OCI-M1 (cell line): Measurements from ENCODE around the gene PRSS22.
A peak's percentile ranks its signal among the peaks of the same experiment; 100 is the strongest.

ENCODE experiments used
- DNase-seq: peaks from one replicate; lab custom pipeline; 2025; lab: John Stamatoyannopoulos, UW

Gene PRSS22, protein sequence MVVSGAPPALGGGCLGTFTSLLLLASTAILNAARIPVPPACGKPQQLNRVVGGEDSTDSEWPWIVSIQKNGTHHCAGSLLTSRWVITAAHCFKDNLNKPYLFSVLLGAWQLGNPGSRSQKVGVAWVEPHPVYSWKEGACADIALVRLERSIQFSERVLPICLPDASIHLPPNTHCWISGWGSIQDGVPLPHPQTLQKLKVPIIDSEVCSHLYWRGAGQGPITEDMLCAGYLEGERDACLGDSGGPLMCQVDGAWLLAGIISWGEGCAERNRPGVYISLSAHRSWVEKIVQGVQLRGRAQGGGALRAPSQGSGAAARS

DNA sequence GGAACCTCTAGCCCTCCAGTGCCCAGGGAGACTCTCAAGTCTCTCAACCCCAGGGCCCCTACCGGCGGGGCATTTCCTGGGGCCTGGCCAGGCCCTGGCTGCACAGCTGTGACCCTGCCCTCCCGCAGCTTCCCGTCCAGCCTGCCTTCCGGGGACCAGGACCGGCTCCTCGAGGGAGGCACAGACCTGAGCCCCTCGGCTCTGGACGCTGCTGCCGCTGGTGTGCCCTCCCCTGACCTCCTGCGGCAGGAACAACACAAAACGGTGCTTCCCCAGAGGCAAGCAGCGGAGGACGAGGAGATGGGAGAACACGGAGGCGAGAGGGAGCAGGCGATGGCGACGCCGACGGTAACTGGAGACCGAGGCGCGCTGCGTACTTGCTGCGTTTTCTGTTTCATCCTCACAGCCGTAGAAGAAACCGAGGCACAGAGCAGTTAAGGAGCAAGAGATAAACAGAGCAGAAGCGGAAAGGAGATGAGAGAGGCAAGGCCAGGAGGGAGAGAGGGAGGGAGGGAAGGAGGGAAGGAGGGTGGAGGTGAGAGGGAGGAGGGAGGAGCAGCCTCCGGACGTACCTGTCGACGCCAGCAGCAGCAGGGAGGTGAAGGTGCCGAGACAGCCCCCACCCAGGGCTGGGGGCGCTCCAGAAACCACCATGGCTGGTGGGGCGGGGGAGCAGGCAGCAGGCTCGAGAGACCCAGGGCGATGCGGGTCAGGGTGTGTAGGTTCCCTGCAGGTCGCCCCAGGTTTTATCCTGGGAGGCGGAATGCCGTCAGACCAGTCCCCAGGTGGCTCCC lies at the start of gene PRSS22:
TSS of gene PRSS22 (minus strand) at position 720 of the 794 bp plus-strand sequence. CDS start at position 654, 66 bp downstream.
- peak; percentile 5 for DNase-seq

DNA sequence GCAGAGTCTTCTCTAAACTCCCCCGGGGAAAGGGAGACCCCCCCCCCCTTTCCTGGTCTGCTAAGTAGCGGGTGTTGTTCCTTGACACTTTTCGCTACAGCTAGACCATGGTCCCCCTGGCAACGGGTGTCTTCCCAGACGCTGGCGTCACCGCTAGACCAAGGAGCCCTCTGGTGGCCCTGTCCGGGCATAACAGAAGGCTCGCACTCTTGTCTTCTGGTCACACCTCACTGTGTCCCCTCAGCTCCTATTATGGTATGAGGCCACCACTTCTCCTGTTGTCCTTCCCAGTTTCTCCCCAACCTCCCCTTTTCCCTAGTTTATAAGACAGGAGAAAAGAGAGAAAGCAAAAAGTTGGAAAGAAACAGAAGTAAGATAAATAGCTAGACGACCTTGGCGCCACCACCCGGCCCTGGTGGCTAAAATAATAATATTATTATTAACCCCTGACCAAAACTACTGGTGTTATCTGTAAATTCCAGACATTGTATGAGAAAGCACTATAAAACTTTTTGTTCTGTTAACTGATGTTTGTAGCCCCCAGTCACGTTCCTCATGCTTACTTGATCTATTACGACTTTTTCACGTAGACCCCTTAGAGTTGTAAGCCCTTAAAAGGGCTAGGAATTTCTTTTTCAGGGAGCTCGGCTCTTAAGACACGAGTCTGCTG lies 49.2 kb upstream of the PRSS22 start:
- DNase-seq = peak; percentile 70

DNA sequence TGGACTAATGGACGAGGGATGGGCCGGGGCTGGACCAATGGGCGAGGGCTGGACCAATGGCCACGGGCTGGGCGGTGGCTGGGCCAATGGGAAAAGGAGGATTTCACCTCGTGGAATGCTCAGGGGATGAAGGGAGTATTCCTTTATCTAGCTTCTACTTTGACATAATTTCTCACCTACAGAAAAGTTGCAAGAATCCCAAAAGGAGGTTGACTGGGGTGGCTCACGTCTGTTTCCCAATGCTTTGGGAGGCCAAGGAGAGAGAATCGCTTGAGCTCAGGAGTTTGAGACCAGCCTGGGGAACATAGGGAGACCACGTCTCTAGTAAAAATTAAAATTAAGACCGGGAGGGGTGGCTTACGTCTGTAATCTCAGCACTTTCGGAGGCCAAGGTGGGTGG lies 48.0 kb upstream of the PRSS22 start:
- DNase-seq = no peak

DNA sequence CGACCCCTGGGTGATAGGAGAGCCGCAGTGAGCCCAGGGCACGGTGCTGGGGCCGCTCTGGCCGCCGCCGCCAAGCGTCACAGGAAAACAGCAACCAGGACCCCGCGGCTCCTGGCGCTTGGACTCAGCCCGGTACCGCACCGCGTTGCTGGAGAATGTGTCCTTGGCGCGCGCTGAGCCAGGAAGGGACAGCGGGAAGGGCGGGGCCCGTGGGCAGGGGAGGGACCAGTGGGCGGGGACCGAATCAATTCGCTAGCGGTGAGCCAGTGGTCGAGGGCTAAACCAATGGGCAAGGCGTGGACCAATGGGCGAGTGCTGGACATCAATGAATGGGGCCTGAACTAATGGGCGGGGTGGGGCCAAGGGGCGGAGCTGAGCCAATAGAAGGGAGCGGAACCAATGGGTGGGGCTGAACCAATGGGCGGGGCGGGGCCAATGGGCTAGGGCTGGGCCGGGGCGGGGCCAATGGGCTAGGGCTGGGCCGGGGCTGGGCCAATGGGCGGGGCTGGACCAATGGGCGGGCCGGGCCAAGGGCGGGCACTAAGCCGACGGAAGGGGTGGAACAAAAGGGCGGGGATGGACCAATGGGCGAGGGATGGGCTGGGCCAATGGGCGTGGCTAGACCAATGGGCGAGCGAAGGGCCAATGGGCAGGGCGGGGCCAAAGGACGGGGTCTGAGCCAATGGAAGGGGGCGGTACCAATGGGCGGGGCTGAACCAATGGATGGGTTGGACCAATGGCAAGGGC lies 47.4 kb upstream of the PRSS22 start:
- peak; percentile 99 for DNase-seq

DNA sequence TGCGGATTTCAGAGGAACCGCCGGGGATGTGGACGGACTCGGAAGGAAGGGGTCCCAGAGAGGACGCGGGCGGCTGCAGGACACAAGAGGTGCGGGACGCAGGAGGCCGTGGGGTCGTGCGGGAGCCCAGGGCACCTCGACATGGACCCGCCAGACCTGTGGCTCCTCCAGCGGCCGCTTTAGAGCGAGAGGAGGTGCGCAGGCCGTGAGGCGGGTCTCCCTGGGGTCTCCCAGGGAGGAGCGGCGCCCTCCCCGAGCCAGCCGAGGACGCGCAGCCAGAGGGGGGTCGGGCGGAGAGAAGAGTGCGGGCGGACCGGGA lies 46.9 kb upstream of the PRSS22 start:
- DNase-seq = no peak

DNA sequence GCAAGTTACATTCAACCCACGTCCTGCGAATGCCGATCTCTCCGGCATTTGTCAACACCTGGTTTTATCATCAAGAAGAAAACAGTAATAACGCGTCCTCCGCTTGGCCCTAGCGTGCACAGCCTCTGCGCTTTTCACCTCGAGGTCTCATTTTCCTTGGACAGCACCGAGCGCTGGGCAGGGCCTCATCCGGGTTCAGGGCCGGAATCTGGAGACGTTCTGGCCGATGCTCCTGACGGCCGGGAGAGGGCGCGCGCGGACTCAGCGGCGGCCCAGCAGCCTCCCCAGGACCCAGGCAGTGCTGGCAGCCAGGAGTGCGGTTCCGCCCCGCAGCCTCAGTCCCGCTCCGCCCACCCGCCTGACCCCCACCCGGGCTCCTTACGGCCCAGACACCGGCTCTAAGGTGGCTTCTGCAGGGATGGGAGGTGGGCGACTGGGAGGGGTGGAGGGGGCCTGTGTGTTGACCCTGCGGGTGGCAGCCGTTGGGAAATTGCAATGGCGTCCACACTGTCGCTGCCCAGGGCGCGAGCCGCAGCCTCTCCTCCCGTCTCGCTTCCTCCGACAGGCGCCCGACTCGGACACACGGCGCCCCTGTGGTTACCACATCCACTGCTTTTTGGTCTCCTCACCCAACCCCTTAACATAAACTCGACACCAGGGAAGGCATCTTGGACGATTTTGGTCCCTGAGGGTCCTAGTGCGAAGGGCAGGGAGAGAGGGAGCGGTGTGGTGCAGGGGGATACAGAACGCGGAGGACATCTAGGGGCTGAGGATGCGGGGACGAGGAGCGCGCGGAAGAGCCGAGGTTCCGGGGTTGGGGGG lies 46.3 kb upstream of the PRSS22 start:
- DNase-seq = peak; percentile 93

DNA sequence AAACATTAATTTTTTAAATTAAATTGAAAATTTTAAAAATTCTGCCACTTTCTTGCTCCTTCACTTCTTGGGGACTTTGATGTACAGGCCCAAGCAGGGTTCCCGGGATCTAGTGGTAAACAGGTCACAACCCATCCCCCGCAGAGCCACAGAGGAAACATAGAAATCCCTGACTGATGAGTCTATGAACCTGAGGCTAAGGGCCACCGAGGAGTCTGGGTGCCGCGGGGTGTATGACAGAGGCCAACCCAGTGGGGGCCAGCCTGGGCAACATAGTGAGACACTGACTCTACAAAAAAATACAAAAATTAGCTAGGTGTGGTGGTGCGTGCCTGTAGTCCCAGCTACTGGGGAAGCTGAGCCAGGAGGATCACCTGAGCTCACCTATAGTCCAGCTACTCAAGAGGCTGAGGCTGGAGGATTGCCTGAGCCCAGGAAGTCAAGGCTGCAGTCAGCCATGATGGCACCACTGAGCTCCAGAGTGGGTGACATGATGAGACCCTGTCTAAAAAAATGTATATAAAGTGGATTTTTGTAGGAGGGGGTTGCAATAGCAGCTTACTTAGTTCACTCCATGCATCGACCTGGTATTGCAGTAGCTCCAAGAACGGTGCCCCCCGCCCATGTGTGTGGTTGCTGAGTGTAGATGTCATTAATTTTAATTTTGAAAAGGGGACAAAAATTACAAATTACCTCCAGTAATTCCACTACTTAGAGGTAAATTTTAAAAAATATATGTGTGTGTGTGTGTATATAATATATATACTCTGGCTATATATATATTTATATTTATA lies 44.6 kb upstream of the PRSS22 start:
- no peak for DNase-seq

DNA sequence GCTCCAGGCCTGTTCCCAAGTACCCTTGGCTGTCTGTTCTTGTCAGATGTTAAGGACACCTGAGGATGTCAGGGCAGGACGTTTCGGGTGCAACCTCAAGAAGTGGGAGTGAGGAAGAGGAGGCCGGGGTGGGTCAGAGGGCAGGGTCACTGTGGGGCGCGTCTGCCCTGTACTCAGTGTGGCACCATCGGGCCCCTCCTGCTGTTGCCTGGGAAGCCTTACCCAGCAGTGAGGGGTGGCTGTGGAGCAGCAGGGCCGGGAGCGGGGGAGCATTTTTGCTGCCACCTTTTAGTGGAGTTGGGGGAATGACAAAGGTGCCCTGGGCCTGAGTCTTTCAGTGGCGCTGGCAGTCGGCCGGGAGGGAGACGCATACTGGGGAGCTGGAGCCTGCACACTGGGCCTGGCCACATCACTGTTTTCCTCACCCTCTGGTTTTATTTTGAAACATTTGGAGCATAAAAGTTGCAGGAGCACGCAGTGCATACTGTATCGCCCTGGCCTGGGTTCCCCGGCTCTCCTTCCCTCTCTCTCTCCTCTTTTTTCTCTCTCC lies 42.6 kb upstream of the PRSS22 start:
- no peak for DNase-seq

DNA sequence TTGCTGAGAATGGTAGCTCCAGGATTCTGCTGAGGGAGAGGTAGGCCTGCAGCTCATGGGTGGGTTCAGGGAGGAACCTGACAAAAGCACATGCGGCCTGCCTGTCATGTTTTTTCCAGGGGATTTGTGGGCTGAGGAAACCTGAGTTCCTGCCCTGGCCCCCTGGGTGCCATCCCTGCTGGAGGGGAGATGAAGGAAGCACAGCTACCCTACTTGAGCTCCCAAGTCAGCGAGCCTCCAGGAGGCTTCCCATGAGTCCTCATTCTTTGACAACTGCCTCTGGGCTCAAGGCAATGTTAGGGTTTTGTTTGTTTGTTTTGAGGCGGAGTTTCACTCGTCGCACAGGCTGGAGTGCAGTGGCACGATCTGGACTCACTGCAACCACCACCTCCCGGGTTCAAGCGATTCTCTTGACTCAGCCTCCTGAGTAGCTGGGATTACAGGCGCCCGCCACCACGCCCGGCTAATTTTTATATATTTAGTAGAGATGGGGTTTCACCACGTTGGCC lies 41.6 kb upstream of the PRSS22 start:
- DNase-seq = no peak

DNA sequence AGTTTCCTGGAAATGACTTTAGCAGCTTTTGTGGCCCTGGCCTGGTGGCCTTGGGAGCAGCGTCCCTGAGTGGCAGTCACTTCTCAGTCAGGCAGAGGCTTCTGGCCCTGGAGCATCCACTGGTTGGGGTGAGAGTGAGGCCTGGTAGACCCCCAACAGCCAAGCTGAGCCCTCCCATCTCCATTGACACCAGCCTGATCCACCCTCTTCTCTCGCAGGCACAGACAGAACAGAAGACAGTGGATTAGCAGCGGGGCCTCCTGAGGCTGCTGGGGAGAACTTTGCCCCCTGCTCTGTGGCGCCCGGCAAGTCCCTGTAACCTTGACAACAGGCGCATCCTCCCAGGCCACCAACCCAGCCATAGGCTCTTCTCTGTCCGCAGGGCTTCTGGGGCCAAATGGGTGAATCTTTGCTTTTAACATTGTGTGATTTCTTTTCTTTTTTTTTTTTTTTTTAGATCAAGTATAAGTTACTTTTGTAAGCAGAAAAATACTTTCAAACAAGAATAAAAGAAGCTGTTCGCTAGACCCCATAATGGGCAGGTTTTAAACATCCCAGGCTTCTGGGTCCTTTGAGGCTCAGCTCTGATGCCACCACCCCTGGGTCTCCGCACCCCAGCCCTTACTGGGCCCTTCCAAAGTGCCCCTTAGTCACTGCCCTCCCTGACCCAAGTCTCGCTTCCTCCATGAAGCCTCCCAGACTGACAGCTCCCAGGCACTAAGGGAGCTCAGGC lies 41.0 kb upstream of the PRSS22 start:
- DNase-seq = no peak

DNA sequence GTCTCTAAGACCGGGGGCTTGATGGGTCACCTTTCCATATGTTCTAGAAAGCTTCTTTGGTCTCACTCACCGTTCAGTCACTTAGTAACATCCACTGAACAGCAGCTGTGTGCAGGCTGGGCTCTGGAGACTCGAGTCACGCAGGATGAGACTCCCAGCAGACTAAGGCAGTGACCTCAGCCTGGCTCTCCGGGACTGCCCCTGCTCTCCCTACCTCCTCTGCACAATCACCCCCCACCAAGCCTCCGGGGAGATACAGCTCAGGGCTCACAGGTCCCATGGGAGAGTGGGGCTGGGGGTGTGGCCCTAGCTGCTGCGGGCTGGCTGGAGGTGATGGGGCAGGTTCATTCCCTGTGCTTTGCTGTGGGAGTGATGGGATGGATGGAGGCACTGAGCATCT lies 39.1 kb upstream of the PRSS22 start:
- DNase-seq = no peak

DNA sequence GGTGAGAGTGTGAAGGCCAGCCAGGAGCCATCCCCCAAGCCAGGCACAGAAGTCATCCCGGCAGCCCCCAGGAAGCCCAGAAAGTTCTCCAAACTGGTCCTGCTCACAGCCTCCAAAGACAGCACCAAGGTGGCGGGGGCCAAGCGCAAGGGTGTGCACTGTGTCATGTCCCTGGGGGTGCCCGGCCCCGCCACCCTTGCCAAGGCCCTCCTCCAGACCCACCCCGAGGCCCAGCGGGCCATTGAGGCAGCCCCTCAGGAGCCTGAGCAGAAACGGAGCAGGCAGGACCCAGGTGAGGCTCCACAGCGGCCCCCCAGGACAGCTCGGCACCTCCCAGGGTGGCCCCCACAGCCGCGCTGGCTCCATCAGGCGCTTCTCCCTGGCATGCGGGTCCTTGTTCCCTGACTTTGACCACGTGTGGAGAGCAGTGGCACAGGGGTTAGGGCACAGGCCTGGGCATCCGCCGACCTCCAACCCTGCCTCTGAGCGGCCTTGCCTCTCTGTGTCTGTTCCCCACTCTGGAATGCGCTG lies 38.6 kb upstream of the PRSS22 start:
- DNase-seq = no peak

DNA sequence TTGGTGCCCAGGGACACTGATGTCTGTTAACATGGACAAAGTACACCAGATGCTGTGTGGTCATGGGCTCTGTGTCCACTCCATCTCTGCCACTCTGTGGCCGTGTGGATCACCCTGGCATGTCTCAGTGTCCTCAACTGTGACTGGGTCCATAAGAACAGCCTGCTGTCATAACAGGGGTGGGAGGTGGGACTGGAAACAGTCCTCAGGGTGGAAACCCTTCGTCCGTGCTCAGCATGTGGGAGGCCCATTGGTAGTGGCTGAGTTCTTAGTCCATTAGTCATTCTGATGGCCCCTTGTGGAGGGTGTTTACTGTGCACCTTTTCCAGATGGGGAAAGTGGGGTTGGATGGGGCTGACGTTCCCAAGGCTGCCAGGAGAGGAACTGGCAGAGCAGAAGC lies 37.8 kb upstream of the PRSS22 start:
- no peak for DNase-seq

DNA sequence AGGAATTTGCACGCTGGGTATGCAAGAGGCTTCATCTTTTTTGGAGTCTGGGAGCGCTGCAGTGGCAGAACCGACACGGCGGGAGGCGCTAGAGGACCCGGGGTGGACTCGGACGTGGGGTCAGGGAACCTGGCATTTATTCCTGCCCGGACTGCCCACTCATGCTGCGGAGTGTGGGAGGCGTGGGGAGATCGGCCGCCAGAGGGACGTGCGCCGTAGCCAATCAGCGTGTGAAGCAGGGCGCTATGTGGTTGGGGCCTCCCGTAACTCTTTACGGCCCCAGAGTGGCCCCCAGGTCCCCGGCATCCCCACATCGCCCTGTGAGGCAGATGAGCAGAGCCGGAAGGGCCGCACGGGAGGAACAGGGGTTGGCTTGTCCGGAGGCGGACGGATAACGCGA lies 36.3 kb upstream of the PRSS22 start:
- no peak for DNase-seq

DNA sequence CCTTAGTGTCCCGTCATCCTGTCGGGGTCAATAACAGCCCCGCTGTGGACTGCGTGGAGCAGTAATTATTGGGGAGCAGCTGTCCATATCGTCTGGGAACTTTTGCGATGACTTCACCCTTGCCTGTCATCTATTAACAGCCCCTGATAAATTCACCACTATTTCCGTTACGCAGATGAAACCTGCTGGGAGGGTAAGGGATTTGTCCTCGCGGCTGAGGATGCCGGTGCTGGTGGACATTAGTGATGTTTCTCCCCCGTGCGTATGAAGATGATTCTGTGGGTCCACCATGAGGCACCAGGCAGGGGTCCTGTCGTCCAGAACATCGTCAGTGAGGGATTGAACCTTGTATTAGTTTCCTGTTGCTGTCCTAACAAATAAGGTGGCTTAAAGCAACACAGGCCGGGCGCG lies 26.1 kb upstream of the PRSS22 start:
- no peak for DNase-seq

DNA sequence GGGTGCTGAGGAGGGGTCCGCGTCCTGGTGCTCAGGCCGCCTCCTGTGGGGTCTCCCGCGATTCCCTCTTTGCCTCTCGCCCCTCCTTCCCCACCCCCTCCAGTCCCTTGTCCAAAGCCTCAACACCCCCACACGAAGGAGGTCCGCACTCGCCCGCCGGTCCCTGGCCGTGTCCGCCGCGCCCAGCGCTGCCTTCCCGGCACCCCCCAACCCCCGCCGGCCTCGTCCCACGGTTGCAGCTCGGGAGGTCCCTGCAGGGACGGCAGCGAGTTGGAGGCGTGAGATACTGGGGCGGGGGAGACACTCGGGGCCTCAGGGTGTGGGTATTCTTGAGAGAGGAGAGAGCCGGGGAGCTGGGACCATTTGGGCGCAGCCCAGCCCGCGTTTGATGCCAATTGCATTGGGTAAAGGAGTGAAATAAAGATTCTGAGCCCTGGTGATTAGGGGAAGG lies 25.5 kb upstream of the PRSS22 start:
- peak; percentile 40 for DNase-seq

DNA sequence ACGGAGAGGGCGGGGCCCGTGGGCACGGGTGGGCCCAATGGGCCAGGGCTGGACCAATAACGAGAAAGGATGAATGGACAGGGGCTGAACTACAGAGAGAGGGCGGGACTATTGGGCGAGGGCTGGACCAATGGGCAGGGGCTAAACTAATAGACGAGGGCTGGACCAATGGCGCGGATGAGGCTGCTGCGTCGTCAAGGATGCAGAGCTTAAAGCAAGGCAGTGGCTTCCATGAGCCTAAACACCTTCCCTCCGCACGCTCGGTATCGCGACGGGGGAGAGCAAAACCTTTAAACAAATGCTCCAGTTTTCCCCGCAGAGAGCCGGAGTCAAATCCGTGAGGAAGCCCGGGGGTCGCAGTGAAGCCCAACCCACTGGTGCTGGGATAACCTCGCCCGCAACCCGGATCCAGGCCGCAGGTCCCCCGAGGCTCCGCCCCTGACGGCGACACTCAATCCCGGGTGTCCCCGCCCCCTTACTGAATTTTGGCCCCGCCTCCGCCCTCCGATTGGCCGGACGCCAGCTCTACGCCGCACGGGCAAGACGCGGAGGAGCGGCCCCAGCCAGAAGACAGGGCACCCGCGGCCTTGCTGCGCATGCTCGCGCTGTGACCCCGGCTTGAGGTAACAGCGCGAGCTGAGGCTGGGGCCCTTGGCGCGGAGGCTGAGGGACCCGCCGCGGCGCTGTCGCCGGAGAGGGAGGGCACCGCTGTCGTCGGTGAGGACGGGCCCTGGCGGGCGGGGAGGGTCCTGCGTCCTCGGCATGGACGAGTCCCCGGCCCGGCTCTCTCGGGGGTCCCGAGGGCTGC lies 24.9 kb upstream of the PRSS22 start, which contains the start of gene FLYWCH2:
TSS of gene FLYWCH2 (plus strand) at position 566 of the 808 bp plus-strand sequence. CDS start 13,235 bp downstream, outside the sequence.
- DNase-seq = peak; percentile 97
